ENCODE measurements around the gene SIRT5. TPM values are rescaled to one million over a fixed set of nuclear protein-coding genes. Genes with fewer than 3 reads are reported as not detected.

The SIRT5 gene
- total RNA-seq, 1 experiment from 2014 or later, result 15.2 TPM

GRCh38 chr6:13531956-13532355 is 42.4 kb upstream of the SIRT5 start:
- Histone ChIP-seq H3K9ac (ENCODE audit: low read length) (no peak overlapping the region), H4K20me1 (ENCODE audit: insufficient read depth, low read depth, low read length) (no peaks in the 10 kb centered on the region), H3K79me2 (ENCODE audit: low read length) (no peaks in the 10 kb centered on the region), H3K4me2 (ENCODE audit: low read depth, low read length, poor library complexity, severe bottlenecking) (no peak overlapping the region), H3K36me3 (ENCODE audit: insufficient read depth, low read length) (no peaks in the 10 kb centered on the region), H3K4me3 (ENCODE audit: low read length) (no peak overlapping the region), H3K27ac (ENCODE audit: low read length) (no peak overlapping the region), H3K27me3 (ENCODE audit: low read length) (no peaks in the 10 kb centered on the region), H3K9me3 (ENCODE audit: low read length) (no peaks in the 10 kb centered on the region), H3K4me1 (ENCODE audit: low read length) (peaks cover 4% of the 10 kb centered on the region), H3K9me2 (replicated peaks; ENCODE audit: insufficient read depth, low read length) (no peaks in the 10 kb centered on the region), H2AFZ (ENCODE audit: low read length) (no peak overlapping the region)
- no peak for DNase-seq

GRCh38 chr6:13534536-13534935 is 39.9 kb upstream of the SIRT5 start:
- no peak overlapping the region for H2AFZ ChIP-seq (ENCODE audit: low read length)
- DNase-seq, result no peak
- no peak overlapping the region for H3K27ac ChIP-seq (ENCODE audit: low read length)
- no peaks in the 10 kb centered on the region for H3K9me3 ChIP-seq (ENCODE audit: low read length)
- no peaks in the 10 kb centered on the region for H3K36me3 ChIP-seq (ENCODE audit: insufficient read depth, low read length)
- no peaks in the 10 kb centered on the region for H3K27me3 ChIP-seq (ENCODE audit: low read length)
- no peaks in the 10 kb centered on the region for H4K20me1 ChIP-seq (ENCODE audit: insufficient read depth, low read depth, low read length)
- no peak overlapping the region for H3K4me2 ChIP-seq (ENCODE audit: low read depth, low read length, poor library complexity, severe bottlenecking)
- H3K4me3 ChIP-seq (ENCODE audit: low read length), result no peak overlapping the region
- no peaks in the 10 kb centered on the region for H3K9me2 ChIP-seq (replicated peaks; ENCODE audit: insufficient read depth, low read length)
- peaks cover 2% of the 10 kb centered on the region for H3K4me1 ChIP-seq (ENCODE audit: low read length)
- no peak overlapping the region for H3K9ac ChIP-seq (ENCODE audit: low read length)
- no peaks in the 10 kb centered on the region for H3K79me2 ChIP-seq (ENCODE audit: low read length)

GRCh38 chr6:13535306-13535705 is 39.1 kb upstream of the SIRT5 start:
- DNase-seq, result no peak
- Histone ChIP-seq H3K4me3 (ENCODE audit: low read length) (no peak overlapping the region), H3K27ac (ENCODE audit: low read length) (no peak overlapping the region), H3K4me2 (ENCODE audit: low read depth, low read length, poor library complexity, severe bottlenecking) (no peak overlapping the region), H3K9me2 (replicated peaks; ENCODE audit: insufficient read depth, low read length) (no peaks in the 10 kb centered on the region), H3K79me2 (ENCODE audit: low read length) (no peaks in the 10 kb centered on the region), H2AFZ (ENCODE audit: low read length) (no peak overlapping the region), H3K36me3 (ENCODE audit: insufficient read depth, low read length) (no peaks in the 10 kb centered on the region), H3K9ac (ENCODE audit: low read length) (no peak overlapping the region), H3K4me1 (ENCODE audit: low read length) (peaks cover 5% of the 10 kb centered on the region), H3K9me3 (ENCODE audit: low read length) (no peaks in the 10 kb centered on the region), H3K27me3 (ENCODE audit: low read length) (no peaks in the 10 kb centered on the region), H4K20me1 (ENCODE audit: insufficient read depth, low read depth, low read length) (no peaks in the 10 kb centered on the region)

GRCh38 chr6:13536796-13537526 is 37.4 kb upstream of the SIRT5 start:
- Histone ChIP-seq H3K4me2 (ENCODE audit: low read depth, low read length, poor library complexity, severe bottlenecking) (no peak overlapping the region), H4K20me1 (ENCODE audit: insufficient read depth, low read depth, low read length) (no peaks in the 10 kb centered on the region), H2AFZ (ENCODE audit: low read length) (no peak overlapping the region), H3K4me3 (ENCODE audit: low read length) (no peak overlapping the region), H3K27ac (ENCODE audit: low read length) (no peak overlapping the region), H3K79me2 (ENCODE audit: low read length) (no peaks in the 10 kb centered on the region), H3K9me2 (replicated peaks; ENCODE audit: insufficient read depth, low read length) (no peaks in the 10 kb centered on the region), H3K9ac (ENCODE audit: low read length) (no peak overlapping the region), H3K4me1 (ENCODE audit: low read length) (peaks cover 5% of the 10 kb centered on the region), H3K36me3 (ENCODE audit: insufficient read depth, low read length) (no peaks in the 10 kb centered on the region), H3K9me3 (ENCODE audit: low read length) (no peaks in the 10 kb centered on the region), H3K27me3 (ENCODE audit: low read length) (no peaks in the 10 kb centered on the region)
- no peak for DNase-seq

- no peak for DNase-seq
- H3K4me3 ChIP-seq (ENCODE audit: low read length), result no peak overlapping the region
- H3K9me2 ChIP-seq (replicated peaks; ENCODE audit: insufficient read depth, low read length), result no peaks in the 10 kb centered on the region
- no peaks in the 10 kb centered on the region for H3K27me3 ChIP-seq (ENCODE audit: low read length)
- H3K4me1 ChIP-seq (ENCODE audit: low read length), result peaks cover 5% of the 10 kb centered on the region
- no peak overlapping the region for H2AFZ ChIP-seq (ENCODE audit: low read length)
- no peak overlapping the region for H3K9ac ChIP-seq (ENCODE audit: low read length)
- H3K79me2 ChIP-seq (ENCODE audit: low read length), result no peaks in the 10 kb centered on the region
- H3K4me2 ChIP-seq (ENCODE audit: low read depth, low read length, poor library complexity, severe bottlenecking), result no peak overlapping the region
- no peaks in the 10 kb centered on the region for H3K9me3 ChIP-seq (ENCODE audit: low read length)
- H4K20me1 ChIP-seq (ENCODE audit: insufficient read depth, low read depth, low read length), result no peaks in the 10 kb centered on the region
- H3K36me3 ChIP-seq (ENCODE audit: insufficient read depth, low read length), result no peaks in the 10 kb centered on the region
- H3K27ac ChIP-seq (ENCODE audit: low read length), result no peak overlapping the region
These were observed 36.9 kb upstream of the SIRT5 start for GRCh38 chr6:13537527-13537897.

GRCh38 chr6:13538084-13538483 is 36.3 kb upstream of the SIRT5 start:
- Histone ChIP-seq H3K79me2 (ENCODE audit: low read length) (no peaks in the 10 kb centered on the region), H4K20me1 (ENCODE audit: insufficient read depth, low read depth, low read length) (no peaks in the 10 kb centered on the region), H3K4me3 (ENCODE audit: low read length) (no peak overlapping the region), H3K9me2 (replicated peaks; ENCODE audit: insufficient read depth, low read length) (no peaks in the 10 kb centered on the region), H3K4me1 (ENCODE audit: low read length) (peaks cover 5% of the 10 kb centered on the region), H3K27me3 (ENCODE audit: low read length) (no peaks in the 10 kb centered on the region), H3K27ac (ENCODE audit: low read length) (no peak overlapping the region), H3K9ac (ENCODE audit: low read length) (no peak overlapping the region), H2AFZ (ENCODE audit: low read length) (no peak overlapping the region), H3K9me3 (ENCODE audit: low read length) (no peaks in the 10 kb centered on the region), H3K4me2 (ENCODE audit: low read depth, low read length, poor library complexity, severe bottlenecking) (no peak overlapping the region), H3K36me3 (ENCODE audit: insufficient read depth, low read length) (no peaks in the 10 kb centered on the region)
- peak; percentile 82 for DNase-seq

- H3K9ac ChIP-seq (ENCODE audit: low read length), result no peak overlapping the region
- no peaks in the 10 kb centered on the region for H3K9me3 ChIP-seq (ENCODE audit: low read length)
- H3K27me3 ChIP-seq (ENCODE audit: low read length), result no peaks in the 10 kb centered on the region
- no peaks in the 10 kb centered on the region for H3K79me2 ChIP-seq (ENCODE audit: low read length)
- no peaks in the 10 kb centered on the region for H4K20me1 ChIP-seq (ENCODE audit: insufficient read depth, low read depth, low read length)
- no peak for DNase-seq
- H3K4me1 ChIP-seq (ENCODE audit: low read length), result peaks cover 5% of the 10 kb centered on the region
- H3K27ac ChIP-seq (ENCODE audit: low read length), result no peak overlapping the region
- H2AFZ ChIP-seq (ENCODE audit: low read length), result no peak overlapping the region
- H3K4me3 ChIP-seq (ENCODE audit: low read length), result no peak overlapping the region
- no peaks in the 10 kb centered on the region for H3K9me2 ChIP-seq (replicated peaks; ENCODE audit: insufficient read depth, low read length)
- H3K4me2 ChIP-seq (ENCODE audit: low read depth, low read length, poor library complexity, severe bottlenecking), result no peak overlapping the region
- H3K36me3 ChIP-seq (ENCODE audit: insufficient read depth, low read length), result no peaks in the 10 kb centered on the region
These were observed 35.8 kb upstream of the SIRT5 start for GRCh38 chr6:13538600-13538999.

- H3K9ac ChIP-seq (ENCODE audit: low read length), result no peak overlapping the region
- H3K79me2 ChIP-seq (ENCODE audit: low read length), result no peaks in the 10 kb centered on the region
- no peaks in the 10 kb centered on the region for H3K9me2 ChIP-seq (replicated peaks; ENCODE audit: insufficient read depth, low read length)
- H2AFZ ChIP-seq (ENCODE audit: low read length), result no peak overlapping the region
- H3K4me3 ChIP-seq (ENCODE audit: low read length), result no peak overlapping the region
- H3K27me3 ChIP-seq (ENCODE audit: low read length), result no peaks in the 10 kb centered on the region
- H3K27ac ChIP-seq (ENCODE audit: low read length), result no peak overlapping the region
- no peaks in the 10 kb centered on the region for H4K20me1 ChIP-seq (ENCODE audit: insufficient read depth, low read depth, low read length)
- no peaks in the 10 kb centered on the region for H3K36me3 ChIP-seq (ENCODE audit: insufficient read depth, low read length)
- H3K4me2 ChIP-seq (ENCODE audit: low read depth, low read length, poor library complexity, severe bottlenecking), result no peak overlapping the region
- no peak for DNase-seq
- no peaks in the 10 kb centered on the region for H3K9me3 ChIP-seq (ENCODE audit: low read length)
- H3K4me1 ChIP-seq (ENCODE audit: low read length), result peaks cover 5% of the 10 kb centered on the region
These were observed 34.8 kb upstream of the SIRT5 start for GRCh38 chr6:13539572-13539971.
